ENCODE data around the gene MKRN2.
"Not testable (repeated sequence)": the region's sequence is repeated elsewhere in the genome, so short reads cannot be mapped to it uniquely, and the experiment has no call there.

The MKRN2 gene

GRCh38 chr3:12630843-12631242 lies 74.0 kb downstream of the MKRN2 start:
- DNase-seq (ENCODE audit: low read depth) = not testable (repeated sequence)

GRCh38 chr3:12632523-12632922 lies 75.6 kb downstream of the MKRN2 start:
- DNase-seq (ENCODE audit: low read depth) = no peak

GRCh38 chr3:12633108-12633507 lies 76.2 kb downstream of the MKRN2 start:
- no peak for DNase-seq (ENCODE audit: low read depth)

All from EH (cell line).